Duodenal mucosa (tissue), 2 donors: ENCODE measurements around the gene GRIFIN.

ENCODE experiments used
- H3K27ac ChIP-seq: one replicate; pipeline ENCODE4 v1.7.0; 2013; ENCODE audit warnings: low read depth, low read length
- H3K27me3 ChIP-seq, 2 donors: one replicate each; pipeline ENCODE4 v1.7.0; 2013; ENCODE audit warnings: low read length in 2 of 2, control low read depth in 1 of 2; ENCODE audit not compliant: insufficient read depth in 2 of 2, control insufficient read depth in 1 of 2
- H3K36me3 ChIP-seq, 2 donors: one replicate each; pipeline ENCODE4 v1.7.0; 2013; ENCODE audit warnings: low read length in 2 of 2, control low read depth in 1 of 2; ENCODE audit not compliant: insufficient read depth in 2 of 2, control insufficient read depth in 1 of 2
- H3K4me1 ChIP-seq, 2 donors: one replicate each; pipeline ENCODE4 v1.7.0; 2013; ENCODE audit warnings: low read length in 2 of 2, control low read depth in 1 of 2; ENCODE audit not compliant: insufficient read depth in 2 of 2, control insufficient read depth in 1 of 2
- H3K4me3 ChIP-seq, 2 donors: one replicate each; pipeline ENCODE4 v1.7.0; 2013; ENCODE audit warnings: low read length in 2 of 2, low read depth in 1 of 2
- H3K9ac ChIP-seq, 2 donors: one replicate each; pipeline ENCODE4 v1.7.0; 2013; ENCODE audit warnings: low read length in 2 of 2, low read depth in 1 of 2
- H3K9me3 ChIP-seq, 2 donors: one replicate each; pipeline ENCODE4 v1.7.0; 2013; ENCODE audit warnings: low read length in 2 of 2, control low read depth in 1 of 2; ENCODE audit not compliant: control insufficient read depth in 1 of 2

The GRIFIN gene, protein sequence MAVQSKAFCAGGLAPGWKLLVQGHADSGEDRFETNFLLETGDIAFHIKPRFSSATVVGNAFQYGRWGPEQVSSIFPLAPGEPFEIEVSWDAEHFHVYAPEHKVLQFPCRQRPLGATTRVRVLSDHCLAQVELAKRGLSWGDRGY

DNA sequence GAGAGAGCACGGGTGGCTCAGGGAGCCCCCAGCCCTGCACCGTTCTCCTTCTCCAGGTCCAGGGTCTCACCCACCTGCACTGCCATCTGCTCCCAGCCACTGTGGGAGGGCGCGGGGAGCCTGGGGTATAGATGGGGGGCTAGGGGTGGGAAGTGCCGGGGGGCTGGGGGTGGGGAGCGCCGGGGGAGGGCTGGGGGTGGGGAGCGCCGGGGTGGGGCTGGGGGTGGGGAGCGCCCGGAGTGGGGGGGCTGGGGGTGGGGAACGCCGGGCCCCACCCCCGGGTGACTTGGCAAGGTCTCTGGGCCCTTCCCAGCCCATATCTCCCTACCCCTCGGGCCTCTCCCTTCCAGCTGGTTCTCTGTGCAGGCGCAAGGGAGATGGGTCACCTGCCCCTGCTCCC lies at the start of gene GRIFIN:
GRIFIN (minus strand) TSS at position 101 of the 400 bp plus-strand sequence; CDS start at position 86, 15 bp downstream.
- peaks cover 2 to 4% of the 10 kb centered on the region in 2 donors for H3K27me3 ChIP-seq
- H3K36me3 ChIP-seq = no peaks in the 10 kb centered on the region
- no peak within 1 kb of the TSS for H3K4me3 ChIP-seq
- peaks cover 24 to 26% of the 10 kb centered on the region in 2 donors for H3K4me1 ChIP-seq
- no peak within 1 kb of the TSS for H3K27ac ChIP-seq
- H3K9ac ChIP-seq = no peak within 1 kb of the TSS
- no peaks in the 10 kb centered on the region for H3K9me3 ChIP-seq

DNA sequence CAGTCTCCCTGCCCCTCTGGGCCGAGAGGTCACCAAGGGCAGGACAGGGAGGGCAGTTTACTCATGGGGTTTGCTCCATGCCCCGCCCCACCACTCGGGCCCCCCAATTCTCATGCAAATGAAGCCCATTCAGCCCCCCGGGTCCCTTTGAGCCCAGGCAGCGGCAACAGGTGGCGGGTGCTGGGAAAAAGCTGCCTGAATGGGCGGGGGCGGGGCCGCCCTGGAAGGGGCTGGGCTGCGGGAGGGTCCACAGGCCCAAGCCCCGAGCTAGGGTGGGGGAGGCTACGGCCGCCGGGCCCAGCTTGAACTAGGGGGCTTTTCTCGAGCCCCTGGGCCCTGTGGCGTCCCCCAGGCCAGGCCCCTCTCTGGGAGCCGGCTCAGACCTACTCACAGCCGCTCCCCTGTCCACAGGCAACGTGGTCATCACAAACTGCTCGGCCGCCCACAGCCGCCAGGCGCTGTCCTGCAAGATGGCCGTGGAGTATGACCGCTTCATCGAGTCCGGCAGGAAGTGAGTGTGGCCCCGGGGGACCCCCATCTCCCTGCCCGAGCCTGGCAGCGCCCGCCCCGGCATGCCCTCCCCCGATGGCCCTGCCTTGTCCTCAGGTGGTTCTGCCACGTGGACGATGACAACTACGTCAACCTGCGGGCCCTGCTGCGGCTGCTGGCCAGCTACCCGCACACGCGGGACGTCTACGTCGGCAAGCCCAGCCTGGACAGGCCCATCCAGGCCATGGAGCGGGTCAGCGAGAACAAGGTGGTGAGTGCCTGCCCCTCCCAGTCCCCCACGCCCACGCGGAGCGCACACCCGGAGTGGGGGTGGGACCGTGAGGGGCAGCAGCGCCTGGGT lies 48.8 kb upstream of the GRIFIN start:
- Histone ChIP-seq H3K9ac (peak overlapping the region; percentile 54 to 65), H3K27me3 (no peaks in the 10 kb centered on the region), H3K27ac (peak overlapping the region; percentile 96), H3K36me3 (peaks cover 24 to 34% of the 10 kb centered on the region in 2 donors), H3K4me3 (peak overlapping the region in 1 of 2 donors; percentile 47), H3K4me1 (peaks cover 83 to 85% of the 10 kb centered on the region in 2 donors), H3K9me3 (no peaks in the 10 kb centered on the region)

DNA sequence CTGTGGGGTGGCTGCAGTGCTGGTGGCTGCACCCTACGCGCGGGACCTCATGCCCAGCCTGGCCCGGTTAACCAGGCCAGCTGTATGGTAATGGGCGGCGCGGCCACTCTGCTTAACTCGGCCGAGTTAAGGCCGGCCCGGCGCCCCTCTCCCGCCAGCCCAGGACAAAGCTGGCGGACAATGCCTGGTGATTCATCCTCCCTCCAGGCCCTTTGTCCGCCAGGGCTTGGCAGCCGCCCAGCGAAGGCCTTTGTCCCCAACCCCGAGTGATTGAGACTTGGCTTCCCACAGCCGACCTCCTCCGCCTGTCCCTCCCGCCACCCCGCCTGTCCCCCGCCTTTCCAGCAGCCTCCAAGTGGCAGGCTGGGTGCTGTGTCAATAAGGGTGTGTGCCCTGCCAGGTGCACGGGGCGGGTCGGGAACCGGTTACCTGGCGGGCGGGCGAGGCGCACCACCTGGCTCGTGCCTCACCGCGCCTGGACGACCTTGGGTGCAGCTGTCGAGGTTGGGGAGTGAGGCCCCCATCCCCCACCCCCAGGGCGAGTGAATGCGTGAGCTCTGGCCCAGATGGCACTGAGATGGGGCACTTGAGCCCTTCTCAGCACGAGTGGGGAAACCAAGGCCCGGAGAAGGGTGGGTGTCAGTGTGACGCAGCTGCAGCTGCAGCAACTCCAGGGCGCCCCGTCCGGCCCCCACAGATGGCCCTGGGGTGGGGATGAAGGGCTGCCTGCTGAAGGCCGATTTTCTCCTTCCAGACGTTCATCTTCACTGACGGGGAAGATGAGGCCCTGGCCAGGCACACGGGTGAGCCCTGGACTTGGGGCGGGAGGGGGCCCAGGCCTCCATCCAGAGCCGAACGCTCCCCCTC lies 48.0 kb upstream of the GRIFIN start:
- Histone ChIP-seq H3K36me3 (peaks cover 24 to 34% of the 10 kb centered on the region in 2 donors), H3K4me3 (peak overlapping the region; percentile 83), H3K9me3 (no peaks in the 10 kb centered on the region), H3K4me1 (peaks cover 80 to 82% of the 10 kb centered on the region in 2 donors), H3K27me3 (no peaks in the 10 kb centered on the region), H3K9ac (peak overlapping the region; percentile 66 to 82), H3K27ac (peak overlapping the region; percentile 96)

DNA sequence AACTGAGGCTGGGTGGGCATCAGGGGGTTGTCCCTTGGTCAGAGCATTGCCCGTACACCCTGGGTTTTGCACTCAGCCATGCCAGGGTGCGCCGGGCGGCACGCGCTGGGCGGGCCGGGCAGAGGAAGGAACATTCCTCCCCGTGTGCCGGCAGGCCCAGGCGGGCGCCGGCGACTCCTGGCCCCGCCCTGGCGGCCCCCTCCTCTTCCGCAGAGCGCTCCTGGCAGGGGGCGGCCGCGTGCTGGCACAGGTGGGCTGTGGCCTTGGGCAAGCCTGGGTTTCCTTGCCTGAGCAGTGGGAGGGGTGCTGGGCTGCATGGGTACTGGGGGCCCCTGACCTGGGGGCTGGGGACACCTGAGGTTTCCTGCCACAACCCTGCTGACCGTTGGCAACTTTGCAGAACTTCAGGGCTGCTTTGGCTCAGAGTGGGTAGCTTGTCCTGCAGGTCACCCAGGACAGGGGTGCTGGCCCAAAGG lies 47.3 kb upstream of the GRIFIN start:
- H3K4me3 ChIP-seq = peak overlapping the region; percentile 83
- no peaks in the 10 kb centered on the region for H3K9me3 ChIP-seq
- H3K36me3 ChIP-seq = peaks cover 21 to 31% of the 10 kb centered on the region in 2 donors
- peaks cover 79 to 80% of the 10 kb centered on the region in 2 donors for H3K4me1 ChIP-seq
- H3K27me3 ChIP-seq = no peaks in the 10 kb centered on the region
- peak overlapping the region; percentile 96 for H3K27ac ChIP-seq
- peak overlapping the region; percentile 66 to 82 for H3K9ac ChIP-seq

DNA sequence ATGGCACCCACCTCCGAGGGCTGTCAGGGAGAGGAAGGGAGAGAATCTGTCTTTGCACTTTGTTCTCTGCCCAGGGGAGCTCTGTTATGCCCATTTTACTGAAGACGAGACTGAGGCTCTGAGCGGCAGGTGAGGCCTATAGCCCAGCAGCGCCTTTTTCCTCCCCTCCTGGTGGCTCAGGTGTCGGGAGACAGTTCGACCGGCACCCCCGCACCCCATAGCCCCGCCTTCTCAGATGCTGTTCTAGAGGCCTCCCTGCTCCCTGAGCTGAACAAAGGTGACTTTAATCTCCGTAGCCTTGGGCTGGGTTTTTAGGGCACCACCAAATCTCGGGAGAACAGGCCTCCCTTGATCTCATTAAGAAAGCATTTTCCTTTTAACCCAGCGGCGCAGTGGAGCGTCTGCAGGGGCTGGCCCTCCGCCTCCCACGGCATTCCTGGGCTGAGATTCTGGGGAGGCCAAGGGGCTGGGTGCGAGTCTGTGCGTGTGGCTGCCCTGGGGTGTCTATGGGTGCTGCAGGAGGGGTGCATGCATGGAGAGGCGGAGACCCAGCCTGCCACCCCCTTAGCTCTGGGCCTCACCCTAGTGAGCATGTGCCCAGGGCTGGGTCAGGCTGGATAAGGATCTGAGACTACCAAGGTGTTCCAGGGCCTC lies 46.7 kb upstream of the GRIFIN start:
- peak overlapping the region; percentile 96 for H3K27ac ChIP-seq
- peak overlapping the region; percentile 83 for H3K4me3 ChIP-seq
- H3K27me3 ChIP-seq = no peaks in the 10 kb centered on the region

DNA sequence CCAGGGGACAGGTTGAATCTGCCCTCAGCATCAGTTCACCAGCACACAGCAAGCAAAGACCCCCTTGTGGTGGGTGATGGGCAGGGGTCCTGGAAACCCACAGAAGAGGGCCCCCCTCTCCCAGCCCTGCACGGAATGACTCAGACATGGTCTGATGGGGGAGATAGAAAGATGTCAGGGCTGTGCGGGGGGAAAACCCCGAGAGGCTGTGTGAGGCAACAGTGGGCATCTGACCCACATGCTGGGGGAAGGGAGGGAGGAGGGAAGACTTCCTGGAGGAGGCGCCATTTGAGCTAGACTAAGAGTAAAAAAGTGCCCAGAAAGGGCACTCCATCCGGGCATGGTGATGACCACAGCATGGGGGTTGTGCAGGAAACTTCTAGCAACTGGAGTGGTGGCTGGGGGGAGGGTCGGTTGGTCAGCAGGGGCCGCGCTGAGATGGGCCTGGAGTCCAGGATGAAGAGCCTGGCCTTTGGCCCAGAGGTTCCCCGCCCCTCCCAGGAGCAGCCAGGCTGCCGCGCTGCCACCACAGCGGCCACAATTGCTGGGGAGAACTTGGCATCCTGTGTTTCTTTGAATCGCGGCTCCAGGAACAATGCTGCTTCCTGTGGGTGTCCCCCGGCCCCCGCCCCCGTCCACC lies 45.9 kb upstream of the GRIFIN start:
- peaks cover 65 to 74% of the 10 kb centered on the region in 2 donors for H3K4me1 ChIP-seq
- H3K36me3 ChIP-seq = peaks cover 15 to 20% of the 10 kb centered on the region in 2 donors
- peak overlapping the region; percentile 96 for H3K27ac ChIP-seq
- no peaks in the 10 kb centered on the region for H3K27me3 ChIP-seq
- peak overlapping the region; percentile 38 to 82 for H3K9ac ChIP-seq
- H3K4me3 ChIP-seq = peak overlapping the region; percentile 83
- no peaks in the 10 kb centered on the region for H3K9me3 ChIP-seq

More for the DNA sequence above, 46.7 kb upstream of the GRIFIN start:
- Histone ChIP-seq H3K9ac (peak overlapping the region; percentile 66 to 82), H3K4me1 (peaks cover 73 to 80% of the 10 kb centered on the region in 2 donors), H3K36me3 (peaks cover 17 to 26% of the 10 kb centered on the region in 2 donors), H3K9me3 (no peaks in the 10 kb centered on the region)

DNA sequence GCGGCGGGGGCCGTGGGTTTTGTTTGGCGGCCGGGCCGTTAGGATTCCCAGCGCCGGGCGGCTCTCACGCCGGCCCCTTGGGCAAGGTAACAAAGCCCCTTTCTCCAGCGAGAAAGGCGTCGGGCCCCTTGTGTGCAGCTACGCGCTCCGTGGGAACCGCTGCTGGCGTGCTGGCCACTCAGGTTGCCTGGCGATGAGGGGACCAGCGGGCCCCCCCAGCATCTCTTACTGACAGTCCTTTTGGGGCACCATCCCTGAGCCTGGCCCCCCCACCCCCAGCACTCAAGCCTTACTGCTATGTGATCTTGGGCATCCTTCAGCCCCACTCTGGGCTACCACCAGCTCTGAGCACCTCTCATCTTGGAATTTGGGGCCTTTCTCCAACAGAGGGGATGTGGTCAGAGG lies 45.1 kb upstream of the GRIFIN start:
- H3K4me3 ChIP-seq = peak overlapping the region; percentile 83
- peaks cover 8 to 13% of the 10 kb centered on the region in 2 donors for H3K36me3 ChIP-seq
- H3K27ac ChIP-seq = peak overlapping the region; percentile 10
- peak overlapping the region; percentile 38 to 82 for H3K9ac ChIP-seq
- H3K9me3 ChIP-seq = no peaks in the 10 kb centered on the region
- H3K4me1 ChIP-seq = peaks cover 58 to 68% of the 10 kb centered on the region in 2 donors
- no peaks in the 10 kb centered on the region for H3K27me3 ChIP-seq

DNA sequence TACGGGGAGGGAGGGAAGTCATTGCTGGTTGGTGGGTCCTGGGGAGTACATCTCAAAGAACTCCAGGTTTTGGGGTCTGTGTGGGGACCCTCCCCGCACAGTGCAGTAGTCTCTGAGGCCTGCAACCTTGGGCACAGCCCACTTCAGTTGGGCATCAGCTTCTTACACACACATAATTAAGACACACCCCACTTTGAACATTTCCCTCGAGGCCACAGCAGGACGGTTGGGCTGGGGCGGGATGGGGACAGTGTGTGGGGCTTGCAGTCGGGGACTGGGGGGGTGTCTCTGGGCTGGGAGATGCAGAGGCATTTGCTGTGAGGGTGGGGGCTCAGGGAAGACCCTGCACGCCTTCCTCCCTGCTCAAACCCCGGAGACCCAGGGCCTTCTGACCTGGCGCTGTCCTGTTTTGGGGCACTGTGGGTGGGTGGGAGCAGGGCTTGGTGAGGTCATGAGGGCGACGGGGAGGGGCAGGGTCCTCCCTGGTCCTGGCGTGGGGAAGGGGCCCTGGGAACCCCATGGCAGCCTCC lies 44.6 kb upstream of the GRIFIN start:
- no peaks in the 10 kb centered on the region for H3K9me3 ChIP-seq
- H3K27ac ChIP-seq = peak overlapping the region; percentile 10
- H3K27me3 ChIP-seq = no peaks in the 10 kb centered on the region
- peaks cover 5 to 8% of the 10 kb centered on the region in 2 donors for H3K36me3 ChIP-seq
- H3K9ac ChIP-seq = peak overlapping the region; percentile 77 to 82
- H3K4me3 ChIP-seq = peak overlapping the region; percentile 83
- peaks cover 53 to 62% of the 10 kb centered on the region in 2 donors for H3K4me1 ChIP-seq
